ENCODE measurements around the gene LPIN3.
A peak's percentile ranks its signal among the peaks of the same experiment; 100 is the strongest.
"Not testable (repeated sequence)": the region's sequence is repeated elsewhere in the genome, so short reads cannot be mapped to it uniquely, and the experiment has no call there.

Gene LPIN3, protein sequence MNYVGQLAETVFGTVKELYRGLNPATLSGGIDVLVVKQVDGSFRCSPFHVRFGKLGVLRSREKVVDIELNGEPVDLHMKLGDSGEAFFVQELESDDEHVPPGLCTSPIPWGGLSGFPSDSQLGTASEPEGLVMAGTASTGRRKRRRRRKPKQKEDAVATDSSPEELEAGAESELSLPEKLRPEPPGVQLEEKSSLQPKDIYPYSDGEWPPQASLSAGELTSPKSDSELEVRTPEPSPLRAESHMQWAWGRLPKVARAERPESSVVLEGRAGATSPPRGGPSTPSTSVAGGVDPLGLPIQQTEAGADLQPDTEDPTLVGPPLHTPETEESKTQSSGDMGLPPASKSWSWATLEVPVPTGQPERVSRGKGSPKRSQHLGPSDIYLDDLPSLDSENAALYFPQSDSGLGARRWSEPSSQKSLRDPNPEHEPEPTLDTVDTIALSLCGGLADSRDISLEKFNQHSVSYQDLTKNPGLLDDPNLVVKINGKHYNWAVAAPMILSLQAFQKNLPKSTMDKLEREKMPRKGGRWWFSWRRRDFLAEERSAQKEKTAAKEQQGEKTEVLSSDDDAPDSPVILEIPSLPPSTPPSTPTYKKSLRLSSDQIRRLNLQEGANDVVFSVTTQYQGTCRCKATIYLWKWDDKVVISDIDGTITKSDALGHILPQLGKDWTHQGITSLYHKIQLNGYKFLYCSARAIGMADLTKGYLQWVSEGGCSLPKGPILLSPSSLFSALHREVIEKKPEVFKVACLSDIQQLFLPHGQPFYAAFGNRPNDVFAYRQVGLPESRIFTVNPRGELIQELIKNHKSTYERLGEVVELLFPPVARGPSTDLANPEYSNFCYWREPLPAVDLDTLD

DNA sequence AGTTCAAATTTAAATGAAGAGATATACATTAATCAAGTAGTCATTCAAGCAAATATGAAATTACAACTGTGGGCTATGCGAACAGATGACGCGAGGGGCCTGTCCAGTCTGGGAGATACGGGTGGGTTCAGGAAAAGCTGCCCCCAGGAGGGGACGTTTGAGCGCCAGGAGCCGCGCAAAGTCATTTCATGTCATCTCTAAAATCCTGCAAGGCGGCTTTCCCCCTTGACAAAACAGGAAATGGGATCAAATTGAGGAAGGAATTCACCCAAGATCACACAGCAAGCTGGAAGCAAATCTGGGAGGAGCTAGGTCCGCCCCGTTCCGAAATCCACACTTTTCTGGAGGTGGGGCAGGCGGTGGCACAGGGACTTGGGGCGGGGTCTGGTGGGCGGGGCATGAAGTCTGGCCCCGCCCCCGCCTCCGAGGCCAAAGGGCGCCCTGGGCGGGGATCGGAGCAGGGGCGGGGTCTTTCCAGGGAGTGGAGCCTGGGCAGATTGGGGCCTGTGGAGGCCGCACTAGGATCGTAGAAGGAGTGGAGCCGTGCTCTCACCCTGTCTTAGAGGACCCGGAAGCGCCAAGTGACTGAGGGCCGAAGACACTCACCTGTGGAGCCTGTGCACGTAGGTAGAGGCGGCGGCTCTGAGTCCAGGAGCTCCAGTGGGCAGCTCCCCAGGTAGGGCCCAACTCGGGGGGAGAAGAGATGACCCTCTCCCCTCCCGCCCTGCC is at the start of gene LPIN3:
TSS of gene LPIN3 (plus strand) at position 495 of the 729 bp plus-strand sequence. CDS start 4,983 bp downstream, outside the sequence.
- DNase-seq (ENCODE audit: low read depth) = peak; percentile 83

DNA sequence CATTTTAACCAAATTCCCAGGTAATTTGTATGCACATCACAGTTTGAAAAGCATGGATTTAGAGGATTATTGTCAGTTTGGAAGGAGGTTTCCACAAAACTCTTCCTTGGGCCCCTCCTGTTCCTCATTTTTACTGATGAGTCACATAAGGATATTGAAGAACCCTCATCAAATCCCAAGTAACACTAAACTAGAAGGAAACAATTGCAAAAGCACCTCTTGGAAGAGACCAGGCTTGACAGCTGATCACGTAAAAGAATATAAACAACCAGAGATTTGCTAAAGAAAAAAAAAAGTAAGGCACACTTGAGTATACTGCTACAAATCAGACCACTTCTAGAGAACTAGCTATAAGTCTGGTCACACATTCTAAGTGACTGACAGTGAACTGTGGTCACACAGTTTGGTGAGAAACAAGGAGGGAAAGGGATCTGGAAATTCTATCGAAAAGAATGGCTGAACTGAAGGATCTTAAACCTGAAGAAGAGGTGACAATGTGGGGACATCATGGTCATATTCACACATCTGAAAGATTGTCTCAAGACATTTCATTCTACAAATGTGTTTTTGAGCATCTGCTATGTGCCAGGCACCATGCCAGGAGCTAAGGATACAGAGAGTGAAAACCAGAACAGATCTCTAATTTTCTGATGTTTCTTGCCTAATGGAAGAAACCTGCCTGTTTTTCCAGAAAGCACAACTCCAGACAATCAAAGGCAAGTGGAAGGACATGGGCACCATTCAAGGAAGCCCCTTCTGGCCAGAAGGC is 47.2 kb upstream of the LPIN3 start:
- DNase-seq (ENCODE audit: low read depth) = no peak

DNA sequence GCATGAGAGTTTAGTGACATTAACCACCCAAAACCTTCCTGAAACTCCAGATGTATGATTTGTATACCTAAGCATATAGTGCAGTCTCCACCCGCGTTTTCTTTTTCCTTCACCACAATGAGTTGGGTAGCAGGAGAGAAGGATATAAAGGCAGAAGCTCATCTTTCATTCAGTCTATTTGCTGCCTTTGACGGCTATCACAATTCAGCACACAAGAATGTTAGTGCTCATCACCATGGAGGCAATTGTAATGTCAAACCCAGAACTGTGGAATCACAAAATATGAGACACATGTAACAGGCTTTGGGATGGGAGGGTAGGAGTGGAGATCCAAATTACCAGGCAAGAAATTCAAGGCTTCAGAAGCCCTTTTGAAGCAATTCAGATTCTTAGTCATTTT is 40.7 kb upstream of the LPIN3 start:
- no peak for DNase-seq (ENCODE audit: low read depth)

GRCh38 chr20:41300383-41300782 is 40.2 kb upstream of the LPIN3 start:
- DNase-seq (ENCODE audit: low read depth) = no peak

DNA sequence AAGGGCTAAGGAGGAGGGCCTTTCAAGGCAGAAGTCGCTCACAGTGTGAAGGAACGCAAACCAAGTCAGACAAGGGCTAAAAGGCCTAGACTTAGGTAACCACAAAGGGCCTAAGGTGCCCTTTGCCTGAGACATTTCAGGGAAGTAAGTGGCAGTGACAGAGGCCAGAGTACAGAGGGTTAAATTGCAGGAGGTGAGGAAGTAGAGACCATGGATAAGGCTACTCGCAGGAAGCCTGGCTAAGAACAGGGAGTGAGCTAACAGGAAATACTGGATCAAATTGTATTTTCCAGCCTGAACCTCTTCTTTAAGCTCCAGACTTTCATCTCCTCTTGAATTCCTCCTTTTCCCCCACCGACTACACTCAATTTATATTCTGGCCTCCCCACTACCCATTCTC is 39.7 kb upstream of the LPIN3 start:
- no peak for DNase-seq (ENCODE audit: low read depth)

GRCh38 chr20:41304002-41304401 is 36.6 kb upstream of the LPIN3 start:
- no peak for DNase-seq (ENCODE audit: low read depth)

GRCh38 chr20:41304424-41305079 is 36.1 kb upstream of the LPIN3 start:
- no peak for DNase-seq (ENCODE audit: low read depth)

DNA sequence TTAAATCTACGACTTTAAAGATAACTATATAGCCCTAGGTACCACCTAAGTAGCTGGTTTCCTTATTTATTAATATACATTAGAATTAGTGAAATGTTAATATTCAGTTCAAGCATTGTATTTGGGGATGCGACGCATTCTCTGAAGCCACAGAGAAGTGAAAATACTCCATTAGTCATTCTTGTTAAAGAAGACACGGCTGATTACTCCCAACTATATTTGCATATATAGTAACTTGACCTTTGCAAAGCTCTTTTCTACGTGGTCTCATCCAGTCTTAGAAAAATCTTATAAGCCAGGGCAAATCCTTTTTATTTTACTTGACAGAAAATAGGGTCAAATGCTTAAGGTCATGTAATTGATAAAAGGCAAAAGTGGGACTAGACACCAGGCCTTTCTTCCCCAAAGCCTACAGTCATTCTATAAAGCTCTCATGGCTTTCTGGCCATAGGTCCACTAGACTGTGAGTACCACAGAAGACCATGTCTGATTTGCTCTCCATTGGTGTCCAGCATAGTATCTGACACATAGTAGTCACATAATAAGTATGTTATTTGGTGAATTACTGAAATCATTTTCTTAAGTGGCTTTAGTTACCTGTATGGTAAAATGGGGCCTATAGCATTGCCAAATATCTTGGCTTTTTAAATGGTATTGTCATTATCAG is 34.4 kb upstream of the LPIN3 start:
- DNase-seq (ENCODE audit: low read depth) = no peak

- DNase-seq (ENCODE audit: low read depth) = no peak
Measured at GRCh38 chr20:41307021-41307420, 33.6 kb upstream of the LPIN3 start.

DNA sequence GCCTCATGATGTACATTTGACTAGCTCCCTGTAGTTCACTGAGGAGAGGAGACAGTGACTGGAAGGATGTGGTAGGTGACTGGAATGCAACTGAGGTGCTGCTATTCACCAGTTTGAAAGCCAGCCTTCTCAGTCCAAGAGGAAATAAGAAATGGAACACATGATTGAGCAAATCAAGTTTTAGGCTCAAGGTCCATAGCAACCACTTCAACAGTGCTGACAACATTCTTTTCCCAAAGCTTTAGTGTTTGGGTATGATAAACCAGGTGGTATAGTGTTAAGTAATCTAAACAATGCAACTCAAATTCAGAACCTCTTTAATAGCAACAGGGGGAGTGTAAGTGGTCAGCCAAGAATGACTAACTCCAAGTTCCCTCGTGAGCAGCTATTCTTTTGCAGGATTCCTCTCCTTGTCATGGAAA is 32.3 kb upstream of the LPIN3 start:
- DNase-seq (ENCODE audit: low read depth) = peak; percentile 55

DNA sequence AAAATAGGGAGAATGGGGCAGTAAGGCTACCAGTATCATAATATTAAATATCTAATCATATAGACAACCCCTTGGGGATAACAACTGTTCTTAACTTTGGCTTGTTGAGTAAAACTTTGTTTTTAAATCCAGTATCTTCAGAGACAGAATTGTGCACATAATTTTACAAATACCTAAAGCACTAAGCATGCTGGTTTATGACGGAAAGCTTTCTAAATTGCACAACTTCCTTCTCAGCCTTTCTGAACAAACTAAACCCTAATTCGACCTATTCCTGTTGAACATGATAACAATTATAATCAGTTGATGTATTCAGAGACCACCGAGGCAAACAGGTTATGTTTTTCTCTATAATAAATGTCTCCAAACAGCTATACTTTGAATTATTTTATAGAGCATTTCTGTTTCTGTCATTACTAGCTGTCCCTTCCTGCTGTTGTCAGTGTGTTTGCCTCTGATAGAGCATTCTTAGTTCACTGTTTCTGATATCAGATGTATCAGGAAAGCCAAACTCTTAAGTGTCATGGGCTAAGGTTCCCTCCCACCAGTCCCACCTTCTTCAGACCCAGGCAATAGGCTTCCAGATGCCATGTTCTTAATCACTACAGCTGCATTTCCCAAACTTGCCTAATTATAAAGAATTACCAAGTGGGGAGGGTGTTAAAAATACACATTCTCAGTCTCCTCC is 31.8 kb upstream of the LPIN3 start:
- no peak for DNase-seq (ENCODE audit: low read depth)

DNA sequence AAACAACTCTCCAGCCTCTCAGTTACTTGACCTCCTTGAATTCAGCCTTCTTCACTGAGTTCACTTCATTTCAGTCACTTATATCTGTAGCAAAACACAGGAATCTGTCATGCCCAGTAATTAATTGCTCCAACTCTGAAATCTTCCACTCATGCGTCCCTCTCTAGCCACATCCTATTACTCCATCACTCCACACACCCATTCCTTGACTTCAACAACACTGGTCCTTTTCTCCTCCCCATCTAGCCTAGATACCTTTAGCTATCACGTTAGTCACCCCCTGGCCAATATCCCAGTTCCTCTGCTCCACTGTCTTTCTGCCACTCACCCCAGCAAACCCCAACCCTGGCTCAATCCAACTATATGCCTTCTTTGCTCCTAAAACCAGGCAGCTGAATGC is 30.8 kb upstream of the LPIN3 start:
- DNase-seq (ENCODE audit: low read depth) = peak; percentile 36

- DNase-seq (ENCODE audit: low read depth) = not testable (repeated sequence)
Measured at GRCh38 chr20:41312009-41312408, 28.6 kb upstream of the LPIN3 start.

DNA sequence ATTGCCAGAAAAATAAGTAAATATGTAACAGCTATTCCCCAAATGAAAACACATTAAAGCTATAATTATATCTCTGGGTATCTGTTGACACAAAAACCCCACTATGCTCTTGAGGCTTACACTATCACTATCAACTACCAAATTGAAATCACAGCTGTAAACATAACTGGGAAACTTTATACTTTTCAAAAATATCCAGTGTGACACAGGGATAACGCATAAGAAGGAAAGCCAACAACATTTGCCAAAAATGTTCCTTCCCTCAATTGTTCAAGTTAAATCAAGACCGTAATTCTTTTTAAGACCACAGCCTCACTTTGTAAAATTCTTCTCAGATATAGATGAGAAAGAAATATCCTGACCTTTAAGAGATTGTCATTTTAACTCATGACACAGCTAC is 26.2 kb upstream of the LPIN3 start:
- no peak for DNase-seq (ENCODE audit: low read depth)

GRCh38 chr20:41316051-41316450 is 24.6 kb upstream of the LPIN3 start:
- DNase-seq (ENCODE audit: low read depth) = no peak

GRCh38 chr20:41316602-41317545 is 23.7 kb upstream of the LPIN3 start:
- DNase-seq (ENCODE audit: low read depth) = no peak

DNA sequence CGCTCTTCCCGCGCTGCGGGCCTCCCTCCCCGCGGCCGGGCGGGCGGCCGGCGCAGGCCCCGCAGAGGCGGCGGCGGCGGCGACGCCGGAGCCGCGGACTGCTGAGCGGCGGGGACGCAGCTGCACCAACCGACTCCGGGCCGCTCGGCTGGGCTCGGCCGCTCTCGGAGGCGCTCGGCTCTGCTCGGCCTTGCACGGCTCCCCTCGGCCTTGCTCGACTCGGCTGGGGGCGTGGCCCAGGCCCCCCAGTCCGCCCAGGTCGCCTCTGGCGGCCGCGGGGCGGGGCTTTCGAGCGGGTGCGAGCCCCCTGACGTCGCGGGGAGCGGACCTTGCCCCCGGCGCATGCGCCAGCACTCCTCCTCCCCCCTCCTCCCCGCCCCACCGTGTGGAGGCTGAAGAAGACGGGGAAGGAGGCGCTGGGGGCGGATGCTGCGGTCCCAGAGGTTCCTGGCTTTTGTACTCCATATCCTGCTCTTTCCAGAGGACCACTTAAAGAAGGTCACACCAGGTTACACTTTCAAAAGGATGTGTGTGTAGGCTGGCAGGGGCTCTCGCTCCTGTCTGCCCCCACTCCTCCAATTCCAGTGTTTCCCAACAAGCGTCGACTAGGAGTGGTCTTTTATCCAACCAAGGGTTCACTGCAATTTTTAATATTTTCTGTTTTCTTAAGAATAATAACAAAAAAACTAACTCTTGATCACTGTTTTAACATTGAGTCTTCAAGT is 22.9 kb upstream of the LPIN3 start, which contains the start of gene ZHX3:
TSS of gene ZHX3 (minus strand) at position 186 of the 725 bp plus-strand sequence. CDS start 112,815 bp downstream, outside the sequence.
- peak; percentile 92 for DNase-seq (ENCODE audit: low read depth)

DNA sequence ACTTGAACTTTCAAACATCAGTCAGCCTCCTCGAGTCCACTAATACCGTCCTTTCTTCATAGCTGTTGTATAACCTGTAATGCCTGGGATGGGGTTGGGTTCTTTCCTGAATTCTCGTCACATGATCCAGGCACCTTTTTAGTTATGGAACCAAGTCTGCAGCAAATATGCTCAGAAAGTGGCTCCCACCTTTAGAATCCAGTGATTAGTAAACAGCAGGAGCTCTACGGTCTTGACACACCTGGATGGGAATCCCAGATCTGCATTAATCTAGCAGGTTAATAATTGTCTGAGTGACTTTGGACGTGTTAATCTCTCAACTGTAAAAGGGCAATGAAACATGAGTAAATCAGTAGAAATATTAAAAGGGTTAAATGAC is 22.4 kb upstream of the LPIN3 start:
- no peak for DNase-seq (ENCODE audit: low read depth)

Data from stromal cell of bone marrow (primary cell).